Measurements from ENCODE around the gene VEGFC.

- TF ChIP-seq CTCF (IDR thresholded peaks at IDR 0.05; ENCODE audit: low read length): no peak
- no peak for TF ChIP-seq EZH2 (IDR thresholded peaks at IDR 0.05; ENCODE audit: borderline replicate concordance, low read length)
These were observed at the start of gene VEGFC for GRCh38 chr4:176792326-176793059.

Measured in OCI-LY1 (cell line).